Thyroid gland (tissue), 4 donors: ENCODE measurements around the gene KITLG.

Experiments used
- POLR2A ChIP-seq, 2 donors: fragments of 450-650 bp; IDR thresholded peaks; one replicate each; pipeline ENCODE4 v1.6.1; 2017; ENCODE audit warnings: antibody characterized with exemption in 2 of 2, mild to moderate bottlenecking in 2 of 2, moderate library complexity in 1 of 2
- TF ChIP-seq, protein P1 (sequence below), 6 experiments: fragments of 200-600 bp in 3 of 6; fragments of 450-650 bp in 3 of 6; sonication (generic) in 3 of 6; IDR thresholded peaks; one replicate each; pipeline ENCODE4 v1.5.1; 2016 to 2019; ENCODE audit warnings: antibody characterized with exemption in 6 of 6, mild to moderate bottlenecking in 2 of 6, inconsistent platforms in 1 of 6, moderate library complexity in 1 of 6

- TF ChIP-seq, protein P1, sequence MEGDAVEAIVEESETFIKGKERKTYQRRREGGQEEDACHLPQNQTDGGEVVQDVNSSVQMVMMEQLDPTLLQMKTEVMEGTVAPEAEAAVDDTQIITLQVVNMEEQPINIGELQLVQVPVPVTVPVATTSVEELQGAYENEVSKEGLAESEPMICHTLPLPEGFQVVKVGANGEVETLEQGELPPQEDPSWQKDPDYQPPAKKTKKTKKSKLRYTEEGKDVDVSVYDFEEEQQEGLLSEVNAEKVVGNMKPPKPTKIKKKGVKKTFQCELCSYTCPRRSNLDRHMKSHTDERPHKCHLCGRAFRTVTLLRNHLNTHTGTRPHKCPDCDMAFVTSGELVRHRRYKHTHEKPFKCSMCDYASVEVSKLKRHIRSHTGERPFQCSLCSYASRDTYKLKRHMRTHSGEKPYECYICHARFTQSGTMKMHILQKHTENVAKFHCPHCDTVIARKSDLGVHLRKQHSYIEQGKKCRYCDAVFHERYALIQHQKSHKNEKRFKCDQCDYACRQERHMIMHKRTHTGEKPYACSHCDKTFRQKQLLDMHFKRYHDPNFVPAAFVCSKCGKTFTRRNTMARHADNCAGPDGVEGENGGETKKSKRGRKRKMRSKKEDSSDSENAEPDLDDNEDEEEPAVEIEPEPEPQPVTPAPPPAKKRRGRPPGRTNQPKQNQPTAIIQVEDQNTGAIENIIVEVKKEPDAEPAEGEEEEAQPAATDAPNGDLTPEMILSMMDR (IDR thresholded peaks at IDR 0.05): no peak
- TF ChIP-seq POLR2A (IDR thresholded peaks at IDR 0.05): no peak
Observed at GRCh38 chr12:88538250-88538649, 42.0 kb downstream of the KITLG start.
